GM10266 (cell line): ENCODE results near the gene RSU1.

ENCODE experiments used
- DNase-seq: peaks from one replicate; pipeline ENCODE4 v3.0.0; 2012; ENCODE audit errors: extremely low spot score
- TF ChIP-seq, protein P1 (sequence below): IDR thresholded peaks from 2 replicates; pipeline ENCODE4 v1.5.1; 2012; ENCODE audit warnings: mild to moderate bottlenecking, low read depth; ENCODE audit not compliant: control insufficient read depth, insufficient read depth; ENCODE audit errors: missing control alignments

The RSU1 gene

GRCh38 chr10:16746856-16747255 lies 70.4 kb downstream of the RSU1 start:
- TF ChIP-seq, protein P1, sequence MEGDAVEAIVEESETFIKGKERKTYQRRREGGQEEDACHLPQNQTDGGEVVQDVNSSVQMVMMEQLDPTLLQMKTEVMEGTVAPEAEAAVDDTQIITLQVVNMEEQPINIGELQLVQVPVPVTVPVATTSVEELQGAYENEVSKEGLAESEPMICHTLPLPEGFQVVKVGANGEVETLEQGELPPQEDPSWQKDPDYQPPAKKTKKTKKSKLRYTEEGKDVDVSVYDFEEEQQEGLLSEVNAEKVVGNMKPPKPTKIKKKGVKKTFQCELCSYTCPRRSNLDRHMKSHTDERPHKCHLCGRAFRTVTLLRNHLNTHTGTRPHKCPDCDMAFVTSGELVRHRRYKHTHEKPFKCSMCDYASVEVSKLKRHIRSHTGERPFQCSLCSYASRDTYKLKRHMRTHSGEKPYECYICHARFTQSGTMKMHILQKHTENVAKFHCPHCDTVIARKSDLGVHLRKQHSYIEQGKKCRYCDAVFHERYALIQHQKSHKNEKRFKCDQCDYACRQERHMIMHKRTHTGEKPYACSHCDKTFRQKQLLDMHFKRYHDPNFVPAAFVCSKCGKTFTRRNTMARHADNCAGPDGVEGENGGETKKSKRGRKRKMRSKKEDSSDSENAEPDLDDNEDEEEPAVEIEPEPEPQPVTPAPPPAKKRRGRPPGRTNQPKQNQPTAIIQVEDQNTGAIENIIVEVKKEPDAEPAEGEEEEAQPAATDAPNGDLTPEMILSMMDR = no peak
- DNase-seq = no peak

DNA sequence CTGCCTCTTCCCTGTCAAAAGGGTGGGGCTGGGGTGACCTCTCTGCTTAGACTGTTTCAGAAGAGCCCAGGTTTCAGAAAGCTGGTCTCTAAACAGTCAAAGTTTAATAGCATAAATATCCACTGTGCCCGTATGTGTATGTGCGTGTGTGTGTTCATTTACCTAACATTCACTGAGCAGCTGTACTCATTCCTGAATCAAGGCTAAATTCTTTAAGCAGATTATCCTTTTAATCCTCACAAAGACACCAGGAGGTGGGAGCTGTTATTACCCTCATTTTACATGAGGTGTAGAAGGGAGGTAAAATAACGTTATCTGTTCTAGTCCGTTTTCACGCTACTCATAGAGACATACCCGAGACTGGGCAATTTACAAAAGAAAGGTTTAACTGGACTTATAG lies 72.2 kb downstream of the RSU1 start:
- no peak for DNase-seq
- TF ChIP-seq, protein P1 = no peak

GRCh38 chr10:16742165-16742960 lies 74.9 kb downstream of the RSU1 start:
- TF ChIP-seq, protein P1 = no peak
- DNase-seq = no peak

DNA sequence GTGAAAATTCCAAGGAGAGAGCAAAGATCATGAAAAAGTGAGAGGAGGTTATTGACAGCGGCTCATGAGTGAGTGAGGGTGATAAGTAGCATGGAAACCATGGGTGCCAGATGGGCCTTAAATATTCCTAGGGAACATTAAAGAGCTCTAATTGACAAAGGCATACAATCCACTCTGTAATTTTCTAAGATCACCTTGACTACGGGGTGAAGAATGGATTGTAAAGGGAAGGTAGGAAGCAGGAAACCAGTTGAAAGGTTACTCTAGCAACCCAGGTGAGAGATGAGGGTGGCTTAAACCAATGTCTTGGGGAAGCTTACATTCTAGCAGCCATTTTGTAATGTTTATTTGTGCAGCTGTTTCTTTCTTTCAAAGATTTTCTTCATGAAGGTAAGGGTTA lies 75.7 kb downstream of the RSU1 start:
- no peak for DNase-seq
- TF ChIP-seq, protein P1 = no peak

DNA sequence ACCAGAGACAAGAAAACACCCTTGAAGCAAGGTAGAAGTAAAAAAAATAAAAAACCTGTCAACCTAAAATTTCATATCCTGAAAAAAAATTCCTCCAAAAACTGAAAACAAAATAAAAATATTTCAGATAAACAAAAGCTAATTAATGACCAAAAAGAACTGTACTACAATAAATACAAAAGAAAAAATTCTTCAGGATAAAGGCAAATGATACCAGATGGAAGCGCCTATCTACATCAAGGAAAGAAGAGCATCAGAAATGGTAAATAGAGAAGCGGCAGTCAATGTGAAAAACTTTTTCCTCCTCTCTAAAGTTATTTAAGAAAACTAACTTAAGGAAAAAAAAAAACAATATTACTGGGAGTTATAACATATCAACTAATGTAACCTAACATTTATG lies 79.8 kb downstream of the RSU1 start:
- DNase-seq = no peak
- TF ChIP-seq, protein P1 = no peak

DNA sequence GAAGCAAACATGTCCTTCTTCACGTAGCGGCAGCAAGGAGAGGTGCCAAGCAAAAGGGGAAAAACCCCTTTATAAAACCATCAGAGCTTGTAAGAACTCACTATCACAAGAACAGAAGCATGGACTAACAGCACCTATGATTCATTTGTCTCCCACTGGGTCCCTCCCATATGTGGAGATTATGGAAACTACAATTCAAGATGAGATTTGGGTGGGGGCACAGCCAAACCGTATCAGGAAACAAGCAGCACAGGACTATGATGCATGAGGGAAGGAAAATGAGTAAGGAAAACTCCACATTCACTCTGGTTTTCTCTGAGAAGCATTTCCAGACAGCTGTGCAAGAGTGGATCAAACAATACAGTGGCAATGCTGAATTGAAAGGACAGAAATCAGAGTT lies 81.6 kb downstream of the RSU1 start:
- DNase-seq = no peak
- TF ChIP-seq, protein P1 = no peak

DNA sequence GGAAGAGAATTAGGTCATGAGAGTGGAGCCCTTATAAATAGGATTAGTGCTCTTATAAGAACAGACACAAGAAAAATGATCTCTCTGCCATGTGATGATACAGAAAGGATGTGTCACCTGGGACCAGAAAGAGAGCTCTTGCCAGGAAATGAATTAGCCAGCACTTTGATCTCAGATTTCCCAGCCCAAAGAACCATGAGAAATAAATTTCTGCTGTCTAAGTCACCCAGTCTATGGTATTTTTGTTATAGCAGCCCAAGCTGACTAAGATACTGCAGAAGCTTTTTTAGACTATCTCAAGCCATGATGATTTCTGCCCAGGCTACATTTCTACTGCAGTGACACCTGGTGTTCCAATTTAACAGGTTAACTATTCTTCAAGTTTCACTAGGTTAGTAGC lies 84.8 kb downstream of the RSU1 start:
- DNase-seq = no peak
- TF ChIP-seq, protein P1 = no peak
